PC-9 (cell line): ENCODE data around the gene EGFL8. TPM values are rescaled to one million over a fixed set of nuclear protein-coding genes. Genes with fewer than 3 reads are reported as not detected.

Experiments used
- BruUV-seq: library from RNA; stranded (reverse); fragments of 400-500 nt; replicated peaks from 2 replicates; lab custom pipeline; 2021; lab: Mats Ljungman, UMichigan
- CTCF ChIA-PET: fragments of 300-600 bp; sonication (Branson Sonifier 250); formaldehyde crosslinking; loops from one replicate; lab custom pipeline; 2022; ENCODE audit warnings: antibody characterized with exemption; lab: Charles Lee
- POLR2A ChIA-PET: fragments of 300-600 bp; sonication (Branson Sonifier 250); formaldehyde crosslinking; loops from one replicate; lab custom pipeline; 2022; ENCODE audit warnings: antibody characterized with exemption; ENCODE audit not compliant: unreplicated experiment; lab: Charles Lee
- DNase-seq, 2 experiments: peaks; one replicate each; pipeline versions ENCODE4 v3.0.0 to v3.0.0-alpha.2; 2015 to 2022; ENCODE audit warnings: mixed read lengths in 1 of 2
- H2AFZ ChIP-seq: fragments of 200-600 bp; sonication (generic); 2 replicates; pipeline ENCODE4 v1.8.1; 2017; ENCODE audit warnings: antibody characterized with exemption
- H3F3A ChIP-seq: fragments of 200-600 bp; sonication (generic); 2 replicates; pipeline ENCODE4 v1.8.1; 2017; ENCODE audit warnings: antibody characterized with exemption, mild to moderate bottlenecking, low read depth; ENCODE audit not compliant: insufficient read depth
- H3K27ac ChIP-seq: fragments of 200-600 bp; sonication (generic); 2 replicates; pipeline ENCODE4 v1.6.1; 2016; ENCODE audit warnings: mixed run types
- H3K27me3 ChIP-seq: fragments of 200-600 bp; sonication (generic); 2 replicates; pipeline ENCODE4 v1.6.1; 2016; ENCODE audit warnings: low read depth, mixed run types; ENCODE audit not compliant: insufficient read depth
- H3K36me3 ChIP-seq: fragments of 200-600 bp; sonication (generic); 2 replicates; pipeline ENCODE4 v1.6.1; 2016; ENCODE audit warnings: low read depth, mixed run types
- H3K4me1 ChIP-seq: fragments of 200-600 bp; sonication (generic); replicated peaks from 2 replicates; pipeline ENCODE4 v1.6.1; 2016; ENCODE audit warnings: mixed run types; ENCODE audit not compliant: insufficient read depth
- H3K4me2 ChIP-seq: fragments of 200-600 bp; sonication (generic); 2 replicates; pipeline ENCODE4 v1.6.1; 2017; ENCODE audit warnings: mixed run types
- H3K4me3 ChIP-seq: fragments of 200-600 bp; sonication (generic); 2 replicates; pipeline ENCODE4 v1.6.1; 2016; ENCODE audit warnings: mixed run types
- H3K79me2 ChIP-seq: fragments of 200-600 bp; sonication (generic); 2 replicates; pipeline ENCODE4 v1.6.1; 2017; ENCODE audit warnings: low read depth, mixed run types
- H3K9me2 ChIP-seq: fragments of 200-600 bp; sonication (generic); 2 replicates; pipeline ENCODE4 v1.8.1; 2017; ENCODE audit warnings: mild to moderate bottlenecking; ENCODE audit not compliant: insufficient read depth
- H3K9me3 ChIP-seq: fragments of 200-600 bp; sonication (generic); 2 replicates; pipeline ENCODE4 v1.8.1; 2016; ENCODE audit warnings: low read depth; ENCODE audit not compliant: insufficient read depth
- H4K20me1 ChIP-seq: fragments of 200-600 bp; sonication (generic); 2 replicates; pipeline ENCODE4 v1.8.1; 2017; ENCODE audit not compliant: insufficient read depth
- EZH2 ChIP-seq: fragments of 200-600 bp; sonication (generic); IDR thresholded peaks from 2 replicates; pipeline ENCODE4 v1.8.0; 2017; ENCODE audit warnings: antibody characterized with exemption, low read depth
- intact Hi-C: fragments of 100-400 bp; cut with micrococcal nuclease; formaldehyde crosslinking; loops from one replicate; pipeline ENCODE4 v1.10.0; 2022; ENCODE audit not compliant: unreplicated experiment
- total RNA-seq: library from RNA; stranded (reverse); gene quantifications from 2 replicates; pipeline ENCODE4 v1.2.3, GENCODE V29; 2021
- TF ChIP-seq, protein P1 (sequence below): fragments of 200-600 bp; sonication (generic); conservative IDR thresholded peaks from 2 replicates; pipeline ENCODE4 v1.6.1; 2017; ENCODE audit warnings: mixed run types, antibody characterized with exemption, mild to moderate bottlenecking, moderate library complexity

The EGFL8 gene
- total RNA-seq, 1 experiment from 2014 or later: 26.0 TPM

GRCh38 chr6:32174416-32174815 is 10.0 kb downstream of the EGFL8 start:
- DNase-seq: no peak
- no peak overlapping the region for H2AFZ ChIP-seq
- H3K79me2 ChIP-seq: peaks cover 27% of the 10 kb centered on the region
- no peaks in the 10 kb centered on the region for H3K36me3 ChIP-seq
- no peak overlapping the region for H3K27ac ChIP-seq
- ChIA-PET CTCF (no interaction called here), POLR2A (no interaction called here)
- peaks cover 28% of the 10 kb centered on the region for H3K4me1 ChIP-seq
- H3K4me3 ChIP-seq: no peak overlapping the region
- no peaks in the 10 kb centered on the region for H4K20me1 ChIP-seq
- H3K4me2 ChIP-seq: peak overlapping the region; percentile 83
- H3K27me3 ChIP-seq: no peaks in the 10 kb centered on the region
- H3F3A ChIP-seq: peaks cover 17% of the 10 kb centered on the region; the same call in 1 of the 2 replicates
- intact Hi-C loops: loop anchor here (10.0 kb wide), 1 partner anchor 510 kb away; the partner anchor contains the start of genes C6orf47, CSNK2B, GPANK1 and LY6G5B
- no peak for TF ChIP-seq EZH2
- TF ChIP-seq, protein P1, sequence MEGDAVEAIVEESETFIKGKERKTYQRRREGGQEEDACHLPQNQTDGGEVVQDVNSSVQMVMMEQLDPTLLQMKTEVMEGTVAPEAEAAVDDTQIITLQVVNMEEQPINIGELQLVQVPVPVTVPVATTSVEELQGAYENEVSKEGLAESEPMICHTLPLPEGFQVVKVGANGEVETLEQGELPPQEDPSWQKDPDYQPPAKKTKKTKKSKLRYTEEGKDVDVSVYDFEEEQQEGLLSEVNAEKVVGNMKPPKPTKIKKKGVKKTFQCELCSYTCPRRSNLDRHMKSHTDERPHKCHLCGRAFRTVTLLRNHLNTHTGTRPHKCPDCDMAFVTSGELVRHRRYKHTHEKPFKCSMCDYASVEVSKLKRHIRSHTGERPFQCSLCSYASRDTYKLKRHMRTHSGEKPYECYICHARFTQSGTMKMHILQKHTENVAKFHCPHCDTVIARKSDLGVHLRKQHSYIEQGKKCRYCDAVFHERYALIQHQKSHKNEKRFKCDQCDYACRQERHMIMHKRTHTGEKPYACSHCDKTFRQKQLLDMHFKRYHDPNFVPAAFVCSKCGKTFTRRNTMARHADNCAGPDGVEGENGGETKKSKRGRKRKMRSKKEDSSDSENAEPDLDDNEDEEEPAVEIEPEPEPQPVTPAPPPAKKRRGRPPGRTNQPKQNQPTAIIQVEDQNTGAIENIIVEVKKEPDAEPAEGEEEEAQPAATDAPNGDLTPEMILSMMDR: no peak
- H3K9me2 ChIP-seq: no peaks in the 10 kb centered on the region
- H3K9me3 ChIP-seq: no peaks in the 10 kb centered on the region
- no TSS peak for BruUV-seq

DNA sequence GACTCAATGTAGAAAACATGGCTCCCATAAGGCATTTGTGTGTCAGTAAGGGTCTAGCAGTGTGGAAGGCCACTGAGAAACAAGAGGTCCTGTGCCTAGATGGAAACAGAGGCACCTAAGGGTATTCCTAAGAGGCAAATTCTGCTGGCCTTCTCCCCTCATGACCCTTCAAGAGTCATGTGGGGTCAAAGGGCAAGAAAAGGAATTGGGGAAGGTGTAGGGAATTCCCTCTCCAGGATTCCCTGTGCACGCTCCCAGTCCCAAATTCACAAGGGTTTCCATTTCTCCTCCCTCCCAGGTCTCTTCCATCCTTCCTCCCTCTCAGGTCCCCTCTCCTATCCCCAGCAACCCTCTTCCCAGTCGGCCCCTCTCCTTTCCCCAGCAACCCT is 10.9 kb downstream of the EGFL8 start:
- Histone ChIP-seq H4K20me1 (no peaks in the 10 kb centered on the region), H3K9me3 (no peaks in the 10 kb centered on the region), H3K4me3 (peak overlapping the region; percentile 98), H3K36me3 (no peaks in the 10 kb centered on the region), H3F3A (peaks cover 15% of the 10 kb centered on the region; the same call in 1 of the 2 replicates), H3K4me2 (peak overlapping the region; percentile 83), H3K4me1 (peaks cover 31% of the 10 kb centered on the region), H3K27ac (no peak overlapping the region), H3K27me3 (no peaks in the 10 kb centered on the region), H3K79me2 (peaks cover 29% of the 10 kb centered on the region), H2AFZ (peak overlapping the region; percentile 86; the same call in 1 of the 2 replicates), H3K9me2 (no peaks in the 10 kb centered on the region)
- TF ChIP-seq, protein P1: no peak
- no peak for TF ChIP-seq EZH2
- ChIA-PET CTCF (no interaction called here), POLR2A (no interaction called here)
- intact Hi-C loops: loop anchor here (10.0 kb wide), 1 partner anchor 511 kb away; the partner anchor contains the start of genes C6orf47, CSNK2B, GPANK1 and LY6G5B
- DNase-seq: no peak
- no TSS peak for BruUV-seq

DNA sequence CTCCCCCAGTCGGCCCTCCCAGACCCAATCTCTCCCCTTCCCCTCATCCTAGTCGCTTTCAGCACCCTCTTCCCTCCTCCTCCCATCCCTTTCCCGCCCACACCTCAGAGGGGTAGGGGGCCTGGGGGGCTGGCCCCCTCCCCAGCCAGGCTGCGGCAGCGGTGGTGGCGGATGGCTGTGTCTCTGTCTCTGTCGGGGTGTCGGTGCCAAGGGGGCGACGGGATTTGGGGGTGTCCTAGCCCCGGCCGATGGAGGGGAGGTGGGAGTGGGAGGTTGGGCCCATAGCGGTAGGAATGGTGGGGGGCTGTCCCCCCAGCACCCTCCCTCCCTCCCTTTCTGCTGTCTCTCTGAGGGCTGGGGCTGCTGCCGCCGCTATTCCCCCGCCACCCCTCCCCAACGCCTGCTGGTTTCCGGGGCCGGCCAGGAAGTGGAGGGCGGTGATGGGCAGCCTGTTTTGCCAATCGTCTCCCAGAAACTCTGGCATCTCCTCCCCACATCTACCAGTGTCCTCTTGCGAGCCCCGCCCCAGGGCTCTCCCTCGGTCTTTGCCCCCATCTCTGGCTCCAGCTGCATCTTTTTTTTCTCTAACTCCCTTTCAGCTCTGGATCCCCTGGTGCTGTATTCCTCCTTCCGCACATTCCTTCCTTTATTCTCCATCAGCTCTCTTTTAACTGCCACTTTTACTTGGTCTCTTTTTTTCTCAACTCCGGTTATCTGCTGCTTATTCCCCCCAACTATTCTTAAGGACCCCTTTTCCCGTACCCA is 11.5 kb downstream of the EGFL8 start, which contains the start of gene AGPAT1:
Gene AGPAT1 (minus strand): TSS at position 374 of the 765 bp plus-strand sequence. CDS start 4,588 bp downstream, outside the sequence.
- Histone ChIP-seq H3F3A (peaks cover 15% of the 10 kb centered on the region; the same call in 1 of the 2 replicates), H3K9me3 (no peaks in the 10 kb centered on the region), H3K79me2 (peaks cover 29% of the 10 kb centered on the region), H3K4me2 (peak within 1 kb of the TSS; percentile 83), H3K27ac (peak within 1 kb of the TSS; percentile 86), H3K4me1 (peaks cover 31% of the 10 kb centered on the region), H3K9me2 (no peaks in the 10 kb centered on the region), H3K4me3 (peak within 1 kb of the TSS; percentile 98), H3K27me3 (no peaks in the 10 kb centered on the region), H4K20me1 (no peaks in the 10 kb centered on the region), H2AFZ (peak within 1 kb of the TSS; percentile 86), H3K36me3 (no peaks in the 10 kb centered on the region)
- DNase-seq: peak; percentile 82 to 96
- TF ChIP-seq, protein P1: no peak
- TF ChIP-seq EZH2: no peak
- intact Hi-C loops: loop anchor here (2.0 to 10.0 kb wide), 2 partner anchors 21 to 511 kb away; partner anchors contain the start of genes C6orf47, CSNK2B, GPANK1 and LY6G5B
- POLR2A ChIA-PET: no interaction called here
- no TSS peak for BruUV-seq
- CTCF ChIA-PET: no interaction called here
